ENCODE measurements around the gene NAA25.

- TF ChIP-seq POLR2AphosphoS5 (IDR thresholded peaks at IDR 0.05; ENCODE audit: low read depth, low read length) (no peak), TAF1 (IDR thresholded peaks at IDR 0.05; ENCODE audit: borderline replicate concordance, insufficient read depth, low read length) (no peak)
Measured at GRCh38 chr12:112066566-112066965, 42.0 kb downstream of the NAA25 start.
